HepG2 (cell line): ENCODE results near the gene LRP5. TPM values are rescaled to one million over a fixed set of nuclear protein-coding genes. Genes with fewer than 3 reads are reported as not detected.

ENCODE experiments used
- ATF2 ChIP-seq: sonication (generic); formaldehyde crosslinking; IDR thresholded peaks from 2 replicates; pipeline ENCODE4 v1.4.0; 2020; ENCODE audit warnings: missing genetic modification reagents
- KIAA2018 ChIP-seq: sonication (generic); formaldehyde crosslinking; IDR thresholded peaks from 2 replicates; pipeline ENCODE4 v1.5.0; 2020; ENCODE audit warnings: mild to moderate bottlenecking, missing genetic modification reagents, borderline replicate concordance
- NFE2 ChIP-seq: sonication (generic); formaldehyde crosslinking; IDR thresholded peaks from 2 replicates; pipeline ENCODE4 v1.4.0; 2020; ENCODE audit warnings: missing genetic modification reagents
- ZNF605 ChIP-seq: sonication (generic); formaldehyde crosslinking; IDR thresholded peaks from 2 replicates; pipeline ENCODE4 v1.8.0; 2022; ENCODE audit warnings: mild to moderate bottlenecking, missing genetic modification reagents
- polyA plus RNA-seq, 8 experiments: library from polyadenylated mRNA; depleted of rRNA in 3 of 8; stranded (reverse) in 7 of 8; unstranded in 1 of 8; fragments of >200 nt; fragmentation: Illumina TruSeq in 4 of 8; extraction: Trizol in 4 of 8; gene quantifications; 2 replicates each; pipeline versions ENCODE4 v1.2.1 to v1.2.3, GENCODE V29; 2011 to 2016; ENCODE audit warnings: low read depth in 4 of 8, missing spikeins in 1 of 8, mixed read lengths in 1 of 8; ENCODE audit not compliant: insufficient read depth in 1 of 8
- total RNA-seq, 5 experiments: library from RNA; depleted of rRNA; stranded (reverse); fragments of >200 nt; fragmentation: Illumina TruSeq; extraction: Trizol; gene quantifications; 2 replicates each; pipeline ENCODE4 v1.2.3, GENCODE V29; 2016; ENCODE audit warnings: low read depth in 1 of 5

The LRP5 gene
- total and polyA plus RNA-seq, 2 of the 13 experiments (the other 11 are each of a cell fraction or from before 2014, with no cell fraction given) = 40.4 to 64.0 TPM

DNA sequence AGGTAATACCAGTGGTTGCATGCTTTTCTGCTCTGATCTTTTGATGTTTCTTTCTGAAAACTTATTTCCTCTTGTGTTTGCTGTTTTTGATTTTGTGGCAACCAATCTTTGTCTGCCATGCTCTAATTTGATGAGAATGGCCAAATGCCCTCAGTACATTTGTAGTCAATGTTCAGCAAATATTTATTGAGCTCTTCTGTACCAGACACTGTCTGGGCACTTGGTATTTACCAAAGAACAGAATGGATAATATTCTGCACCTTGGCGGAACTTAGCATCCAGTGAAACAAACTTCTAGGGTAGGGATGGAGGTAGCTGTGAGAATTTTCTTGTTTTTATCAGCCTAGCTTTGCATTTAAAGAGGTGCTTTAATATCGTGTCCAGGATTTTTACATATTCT is 167.8 kb downstream of the LRP5 start (continued):
- TF ChIP-seq ATF2 (CRISPR knock-in tag) = no peak
- no peak for TF ChIP-seq NFE2 (CRISPR knock-in tag)
- TF ChIP-seq KIAA2018 (CRISPR knock-in tag) = no peak
- no peak for TF ChIP-seq ZNF605 (CRISPR knock-in tag)
